Sigmoid colon (tissue), 7 donors: ENCODE results near the gene TBC1D19. TPM values are rescaled to one million over a fixed set of nuclear protein-coding genes. Genes with fewer than 3 reads are reported as not detected.

ENCODE experiments used
- DNase-seq: peaks from one replicate; pipeline ENCODE4 v3.0.0-alpha.2; 2019
- H3K27ac ChIP-seq, 4 donors: fragments of 200-600 bp; sonication (generic); one replicate each; pipeline ENCODE4 v1.5.1; 2016 to 2019; ENCODE audit warnings: mild to moderate bottlenecking in 1 of 4
- H3K27me3 ChIP-seq, 3 donors: fragments of 200-600 bp; sonication (generic); one replicate each; pipeline ENCODE4 v1.5.1; 2019; ENCODE audit warnings: mild to moderate bottlenecking in 1 of 3
- H3K36me3 ChIP-seq, 4 donors: fragments of 200-600 bp; sonication (generic); one replicate each; pipeline ENCODE4 v1.5.1; 2016 to 2019
- H3K4me1 ChIP-seq, 4 donors: fragments of 200-600 bp; sonication (generic); one replicate each; pipeline ENCODE4 v1.5.1; 2017 to 2019
- H3K4me3 ChIP-seq, 4 donors: fragments of 200-600 bp; sonication (generic); one replicate each; pipeline ENCODE4 v1.5.1; 2017 to 2019; ENCODE audit warnings: mild to moderate bottlenecking in 2 of 4, moderate library complexity in 1 of 4
- H3K9me3 ChIP-seq, 4 donors: fragments of 200-600 bp in 3 of 4; sonication (generic) in 3 of 4; one replicate each; pipeline versions ENCODE4 v1.5.1 to v1.6.1; 2013 to 2019
- EP300 ChIP-seq, 4 donors: sonication (generic); formaldehyde crosslinking; IDR thresholded peaks; one replicate each; pipeline ENCODE4 v1.6.1; 2017; ENCODE audit warnings: antibody characterized with exemption in 4 of 4
- POLR2A ChIP-seq, 2 donors: fragments of 450-650 bp; IDR thresholded peaks; one replicate each; pipeline ENCODE4 v1.6.1; 2016; ENCODE audit warnings: antibody characterized with exemption in 2 of 2, mild to moderate bottlenecking in 2 of 2, moderate library complexity in 2 of 2
- POLR2AphosphoS5 ChIP-seq, 4 donors: sonication (generic); formaldehyde crosslinking; IDR thresholded peaks; one replicate each; pipeline ENCODE4 v1.6.1; 2017; ENCODE audit warnings: antibody characterized with exemption in 4 of 4
- WGBS, 2 donors: extraction: QIAGEN DNeasy Blood & Tissue Kit; methylation state at CpG; one replicate each; pipeline ENCODE4 v1.1.7; 2013; 5-methylcytosine and 5-hydroxymethylcytosine counted together
- intact Hi-C: fragments of 100-400 bp; cut with DNase I; formaldehyde crosslinking; loops from one replicate; pipeline ENCODE4 v1.15.1; 2023
- polyA plus RNA-seq, 3 donors: library from polyadenylated mRNA; stranded (reverse); fragments of 200-250 nt; gene quantifications; one replicate each; pipeline ENCODE4 v1.2.3, GENCODE V29; 2013
- total RNA-seq, 4 donors: library from RNA; depleted of rRNA; stranded (reverse); fragments of >200 nt; gene quantifications; one replicate each; pipeline ENCODE4 v1.1.0, GENCODE V29; 2016
- TF ChIP-seq, protein P1 (sequence below), 4 experiments: fragments of 450-650 bp in 3 of 4; fragments of 200-600 bp in 1 of 4; IDR thresholded peaks; one replicate each; pipeline ENCODE4 v1.5.1; 2016 to 2019; ENCODE audit warnings: antibody characterized with exemption in 4 of 4, mild to moderate bottlenecking in 3 of 4, moderate library complexity in 2 of 4
- donor health status: healthy with polysubstance abuse.
- donor health status: Bipolar disorder and iron deficiency.
- donor health status: healthy.

The TBC1D19 gene
- total and polyA plus RNA-seq, 7 donors = 1.4 to 31.8 (median 21.6) TPM

DNA sequence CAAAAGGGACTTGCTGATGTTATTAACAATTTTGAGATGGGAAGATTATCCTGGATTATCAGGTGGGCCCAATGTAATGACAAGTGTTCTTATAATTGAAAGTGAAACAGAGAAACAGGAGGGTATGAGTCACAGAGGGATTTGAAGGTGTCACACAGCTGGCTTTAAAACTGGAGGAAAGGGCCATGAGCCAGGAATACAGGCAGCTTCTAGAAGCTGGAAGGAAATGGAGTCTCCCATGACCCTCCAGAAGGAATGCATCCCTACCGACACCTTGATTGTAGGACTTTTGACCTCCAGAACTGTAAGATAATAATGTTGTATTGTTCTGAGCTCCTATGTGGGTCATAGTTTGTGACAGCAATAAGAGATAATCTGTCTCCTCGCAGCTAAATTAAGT, 178.8 kb downstream of the TBC1D19 start:
- intact Hi-C loops = no loop called here

DNA sequence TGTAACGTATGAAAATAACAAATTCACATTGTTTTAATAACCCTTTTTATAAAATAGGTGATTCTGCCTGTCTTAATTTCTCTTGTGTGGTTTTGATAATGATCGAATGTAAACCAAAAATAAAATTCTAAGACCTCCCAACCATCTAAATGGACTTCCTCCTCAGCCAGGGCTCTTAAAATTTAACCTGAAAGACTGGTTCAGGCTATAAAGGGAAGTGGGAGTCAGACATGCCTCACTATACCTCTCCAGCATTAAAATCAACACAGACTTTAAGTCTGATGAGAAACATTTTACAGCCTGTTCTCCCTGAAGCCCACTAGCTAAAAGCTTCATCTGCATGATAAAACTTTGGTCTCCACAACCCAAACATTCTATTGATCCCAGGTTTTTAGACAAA, 179.2 kb downstream of the TBC1D19 start:
- intact Hi-C loops = no loop called here
- Histone ChIP-seq H3K36me3 (peaks cover 0 to 8% (median 0%) of the 10 kb centered on the region in 4 donors), H3K27ac (no peak overlapping the region), H3K4me3 (no peak overlapping the region), H3K4me1 (no peaks in the 10 kb centered on the region), H3K9me3 (no peaks in the 10 kb centered on the region), H3K27me3 (no peaks in the 10 kb centered on the region)
- TF ChIP-seq POLR2AphosphoS5 (IDR thresholded peaks at IDR 0.05) (no peak), POLR2A (IDR thresholded peaks at IDR 0.05) (no peak), EP300 (IDR thresholded peaks at IDR 0.05) (no peak)
- TF ChIP-seq, protein P1, sequence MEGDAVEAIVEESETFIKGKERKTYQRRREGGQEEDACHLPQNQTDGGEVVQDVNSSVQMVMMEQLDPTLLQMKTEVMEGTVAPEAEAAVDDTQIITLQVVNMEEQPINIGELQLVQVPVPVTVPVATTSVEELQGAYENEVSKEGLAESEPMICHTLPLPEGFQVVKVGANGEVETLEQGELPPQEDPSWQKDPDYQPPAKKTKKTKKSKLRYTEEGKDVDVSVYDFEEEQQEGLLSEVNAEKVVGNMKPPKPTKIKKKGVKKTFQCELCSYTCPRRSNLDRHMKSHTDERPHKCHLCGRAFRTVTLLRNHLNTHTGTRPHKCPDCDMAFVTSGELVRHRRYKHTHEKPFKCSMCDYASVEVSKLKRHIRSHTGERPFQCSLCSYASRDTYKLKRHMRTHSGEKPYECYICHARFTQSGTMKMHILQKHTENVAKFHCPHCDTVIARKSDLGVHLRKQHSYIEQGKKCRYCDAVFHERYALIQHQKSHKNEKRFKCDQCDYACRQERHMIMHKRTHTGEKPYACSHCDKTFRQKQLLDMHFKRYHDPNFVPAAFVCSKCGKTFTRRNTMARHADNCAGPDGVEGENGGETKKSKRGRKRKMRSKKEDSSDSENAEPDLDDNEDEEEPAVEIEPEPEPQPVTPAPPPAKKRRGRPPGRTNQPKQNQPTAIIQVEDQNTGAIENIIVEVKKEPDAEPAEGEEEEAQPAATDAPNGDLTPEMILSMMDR (IDR thresholded peaks at IDR 0.05) = no peak
- WGBS, 2 donors = 18 to 52% methylated on average over 2 of the region's 2 CpGs
- no peak for DNase-seq

More for the DNA sequence above, 178.8 kb downstream of the TBC1D19 start:
- Histone ChIP-seq H3K4me1 (no peaks in the 10 kb centered on the region), H3K4me3 (no peak overlapping the region), H3K36me3 (peaks cover 0 to 8% (median 0%) of the 10 kb centered on the region in 4 donors), H3K27ac (no peak overlapping the region), H3K27me3 (no peaks in the 10 kb centered on the region), H3K9me3 (no peaks in the 10 kb centered on the region)
- WGBS, 2 donors = 24 to 76% methylated on average over 2 of the region's 2 CpGs
- TF ChIP-seq POLR2A (IDR thresholded peaks at IDR 0.05) (no peak), EP300 (IDR thresholded peaks at IDR 0.05) (no peak), POLR2AphosphoS5 (IDR thresholded peaks at IDR 0.05) (no peak)
- TF ChIP-seq, protein P1 (IDR thresholded peaks at IDR 0.05) = no peak
- no peak for DNase-seq

DNA sequence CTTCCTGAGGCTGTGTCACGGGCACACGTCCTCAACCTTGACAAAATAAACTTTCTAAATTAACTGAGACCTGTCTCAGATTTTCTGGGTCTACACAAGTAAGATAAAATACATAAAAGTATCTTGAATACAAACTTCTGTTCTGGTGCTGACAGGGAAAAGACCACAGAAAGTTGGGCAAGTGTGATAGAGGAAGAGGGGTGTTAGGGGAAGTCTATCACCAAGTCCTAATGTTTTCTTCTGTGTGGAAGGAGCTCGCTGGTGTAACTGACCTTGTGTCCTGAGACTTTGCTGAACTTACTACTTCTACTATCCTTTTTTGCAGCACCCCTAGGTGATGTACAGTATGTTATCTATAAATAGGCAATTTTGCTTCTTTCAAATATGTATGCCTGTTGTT, 179.8 kb downstream of the TBC1D19 start:
- intact Hi-C loops = no loop called here
- no peak for TF ChIP-seq POLR2A (IDR thresholded peaks at IDR 0.05)
- TF ChIP-seq, protein P1 (IDR thresholded peaks at IDR 0.05) = no peak
- no peak for TF ChIP-seq POLR2AphosphoS5 (IDR thresholded peaks at IDR 0.05)
- TF ChIP-seq EP300 (IDR thresholded peaks at IDR 0.05) = no peak
- Histone ChIP-seq H3K4me1 (no peaks in the 10 kb centered on the region), H3K27ac (no peak overlapping the region), H3K4me3 (no peak overlapping the region), H3K27me3 (no peaks in the 10 kb centered on the region), H3K9me3 (no peaks in the 10 kb centered on the region), H3K36me3 (peaks cover 0 to 4% (median 0%) of the 10 kb centered on the region in 4 donors)
- DNase-seq = no peak
- WGBS, 2 donors = 81 to 91% methylated on average over 3 of the region's 3 CpGs

DNA sequence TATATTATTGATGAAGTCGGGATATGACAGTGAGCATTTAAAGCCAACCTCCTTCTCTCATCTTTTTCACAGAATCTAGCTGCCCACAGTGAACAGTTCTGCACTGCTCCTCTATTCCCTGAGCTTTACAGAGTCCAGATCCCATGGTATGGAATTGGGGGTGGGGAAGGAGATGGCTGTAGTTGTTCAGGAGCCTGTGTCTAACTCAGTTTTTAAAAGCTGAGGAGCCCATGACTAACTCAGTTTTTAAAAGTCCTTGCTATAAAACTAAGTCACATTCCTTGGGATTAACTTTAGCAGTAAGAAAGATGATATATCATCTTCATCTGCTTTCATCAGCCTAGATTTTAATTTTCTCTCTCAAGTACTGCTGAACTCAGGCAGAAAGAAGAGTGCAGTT, 180.3 kb downstream of the TBC1D19 start:
- Histone ChIP-seq H3K9me3 (no peaks in the 10 kb centered on the region), H3K27ac (no peak overlapping the region), H3K36me3 (no peaks in the 10 kb centered on the region), H3K4me1 (no peaks in the 10 kb centered on the region), H3K27me3 (no peaks in the 10 kb centered on the region), H3K4me3 (no peak overlapping the region)
- 95 to 98% methylated on average over 1 of the region's 1 CpG for WGBS, 2 donors
- DNase-seq = no peak
- TF ChIP-seq, protein P1 (IDR thresholded peaks at IDR 0.05) = no peak
- TF ChIP-seq POLR2AphosphoS5 (IDR thresholded peaks at IDR 0.05) = no peak
- TF ChIP-seq EP300 (IDR thresholded peaks at IDR 0.05) = no peak
- no peak for TF ChIP-seq POLR2A (IDR thresholded peaks at IDR 0.05)
- intact Hi-C loops = no loop called here

DNA sequence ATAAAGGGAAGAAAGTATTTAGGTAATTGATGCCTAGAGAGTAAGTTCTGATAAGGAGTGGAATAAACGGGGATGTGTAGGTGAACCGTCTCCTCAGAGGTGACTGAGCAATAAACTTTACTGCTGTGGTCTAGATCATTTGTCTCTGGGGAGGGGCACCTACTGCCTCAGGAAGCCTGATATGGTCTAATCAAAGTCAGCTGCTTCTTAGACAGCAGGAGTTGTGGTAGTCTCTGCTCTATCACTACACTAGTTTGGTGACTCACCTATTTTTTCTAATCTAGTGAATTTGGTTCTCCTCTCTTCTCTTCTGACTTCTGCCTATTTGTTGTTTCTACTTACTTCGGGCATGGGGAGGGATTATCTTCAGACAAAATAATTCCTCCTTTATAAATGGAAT, 181.6 kb downstream of the TBC1D19 start:
- Histone ChIP-seq H3K4me1 (no peaks in the 10 kb centered on the region), H3K36me3 (peaks cover 0 to 2% (median 0%) of the 10 kb centered on the region in 4 donors), H3K9me3 (no peaks in the 10 kb centered on the region), H3K27ac (no peak overlapping the region), H3K27me3 (no peaks in the 10 kb centered on the region), H3K4me3 (no peak overlapping the region)
- WGBS, 2 donors = 39 to 69% methylated on average over 3 of the region's 3 CpGs
- no peak for DNase-seq
- TF ChIP-seq, protein P1 (IDR thresholded peaks at IDR 0.05) = no peak
- TF ChIP-seq EP300 (IDR thresholded peaks at IDR 0.05) = no peak
- TF ChIP-seq POLR2A (IDR thresholded peaks at IDR 0.05) = no peak
- no peak for TF ChIP-seq POLR2AphosphoS5 (IDR thresholded peaks at IDR 0.05)
- intact Hi-C loops = no loop called here
